ENCODE data around the gene UBLCP1. TPM values are rescaled to one million over a fixed set of nuclear protein-coding genes. Genes with fewer than 3 reads are reported as not detected.

The UBLCP1 gene
- total RNA-seq, 2 experiments from 2014 or later: 21.4 to 31.0 TPM

GRCh38 chr5:159304961-159305595 lies 42.0 kb downstream of the UBLCP1 start:
- Mint-ChIP-seq H3K36me3 (peaks cover 4% of the 10 kb centered on the region), H3K27me3 (peaks cover 41% of the 10 kb centered on the region), H3K4me1 (no peaks in the 10 kb centered on the region), H3K9me3 (ENCODE audit: low read depth) (peaks cover 15% of the 10 kb centered on the region), H3K4me3 (no peak overlapping the region), H3K27ac (no peak overlapping the region)
- ATAC-seq: no peak
- DNase-seq: no peak
- CTCF ChIA-PET: interaction anchor here (1.4 kb wide), 1 partner anchor 12 kb away, joined by 4 read pairs; no protein-coding TSS in a partner anchor

- DNase-seq: no peak
- CTCF ChIA-PET: interaction anchor here (1.0 to 1.8 kb wide), 4 partner anchors 23 to 160 kb away, joined by 3 to 8 read pairs (median 4); no protein-coding TSS in a partner anchor
- Mint-ChIP-seq H3K9me3 (ENCODE audit: low read depth) (no peaks in the 10 kb centered on the region), H3K4me1 (peaks cover 6% of the 10 kb centered on the region), H3K36me3 (no peaks in the 10 kb centered on the region), H3K4me3 (no peak overlapping the region), H3K27me3 (peaks cover 71% of the 10 kb centered on the region), H3K27ac (no peak overlapping the region)
- no peak for ATAC-seq
Observed at GRCh38 chr5:159309689-159310433, 46.8 kb downstream of the UBLCP1 start.

GRCh38 chr5:159310511-159310910 lies 47.4 kb downstream of the UBLCP1 start:
- Mint-ChIP-seq H3K27me3 (peaks cover 71% of the 10 kb centered on the region), H3K4me3 (no peak overlapping the region), H3K36me3 (no peaks in the 10 kb centered on the region), H3K27ac (no peak overlapping the region), H3K4me1 (peaks cover 6% of the 10 kb centered on the region), H3K9me3 (ENCODE audit: low read depth) (no peaks in the 10 kb centered on the region)
- ATAC-seq (peak; percentile 58), DNase-seq (no peak)
- CTCF ChIA-PET: interaction anchor here (0.6 to 1.8 kb wide), 5 partner anchors 10 to 161 kb away, joined by 3 to 8 read pairs (median 4); no protein-coding TSS in a partner anchor

GRCh38 chr5:159311063-159311462 lies 48.0 kb downstream of the UBLCP1 start:
- Mint-ChIP-seq H3K9me3 (ENCODE audit: low read depth) (no peaks in the 10 kb centered on the region), H3K27ac (no peak overlapping the region), H3K27me3 (peaks cover 70% of the 10 kb centered on the region), H3K36me3 (no peaks in the 10 kb centered on the region), H3K4me1 (peaks cover 6% of the 10 kb centered on the region), H3K4me3 (no peak overlapping the region)
- CTCF ChIA-PET: interaction anchor here (0.6 to 1.8 kb wide), 5 partner anchors 10 to 161 kb away, joined by 3 to 8 read pairs (median 4); no protein-coding TSS in a partner anchor
- DNase-seq: no peak
- no peak for ATAC-seq

GRCh38 chr5:159313197-159313596 lies 50.1 kb downstream of the UBLCP1 start:
- Mint-ChIP-seq H3K36me3 (no peaks in the 10 kb centered on the region), H3K9me3 (ENCODE audit: low read depth) (no peaks in the 10 kb centered on the region), H3K4me3 (no peak overlapping the region), H3K27me3 (peaks cover 63% of the 10 kb centered on the region), H3K27ac (no peak overlapping the region), H3K4me1 (peaks cover 6% of the 10 kb centered on the region)
- ATAC-seq (no peak), DNase-seq (no peak)
- CTCF ChIA-PET: no interaction called here

- Mint-ChIP-seq H3K9me3 (ENCODE audit: low read depth) (no peaks in the 10 kb centered on the region), H3K4me3 (no peak overlapping the region), H3K27me3 (peaks cover 30% of the 10 kb centered on the region), H3K4me1 (no peaks in the 10 kb centered on the region), H3K36me3 (no peaks in the 10 kb centered on the region), H3K27ac (no peak overlapping the region)
- CTCF ChIA-PET: interaction anchor here (0.6 to 6.7 kb wide), 13 partner anchors 10 to 618 kb away, joined by 3 to 58 read pairs (median 3); no protein-coding TSS in a partner anchor
- peak; percentile 60 for DNase-seq
- peak; percentile 70 for ATAC-seq
Observed at GRCh38 chr5:159316519-159317383, 53.7 kb downstream of the UBLCP1 start.

- DNase-seq: no peak
- H3K4me1 Mint-ChIP-seq: no peaks in the 10 kb centered on the region
- ATAC-seq: no peak
- H3K27me3 Mint-ChIP-seq: peaks cover 22% of the 10 kb centered on the region
- no peak overlapping the region for H3K27ac Mint-ChIP-seq
- H3K36me3 Mint-ChIP-seq: no peaks in the 10 kb centered on the region
- CTCF ChIA-PET: interaction anchor here (1.1 to 6.7 kb wide), 6 partner anchors 11 to 161 kb away, joined by 3 to 58 read pairs (median 6); no protein-coding TSS in a partner anchor
- no peaks in the 10 kb centered on the region for H3K9me3 Mint-ChIP-seq (ENCODE audit: low read depth)
- no peak overlapping the region for H3K4me3 Mint-ChIP-seq
Observed at GRCh38 chr5:159317849-159318248, 54.8 kb downstream of the UBLCP1 start.

GRCh38 chr5:159318448-159318847 lies 55.4 kb downstream of the UBLCP1 start:
- no peak for ATAC-seq
- H3K4me1 Mint-ChIP-seq: no peaks in the 10 kb centered on the region
- H3K27me3 Mint-ChIP-seq: peaks cover 18% of the 10 kb centered on the region
- no peaks in the 10 kb centered on the region for H3K9me3 Mint-ChIP-seq (ENCODE audit: low read depth)
- no peak for DNase-seq
- CTCF ChIA-PET: interaction anchor here (6.7 kb wide), 1 partner anchor 162 kb away, joined by 58 read pairs; no protein-coding TSS in a partner anchor
- H3K4me3 Mint-ChIP-seq: no peak overlapping the region
- no peaks in the 10 kb centered on the region for H3K36me3 Mint-ChIP-seq
- H3K27ac Mint-ChIP-seq: no peak overlapping the region

GRCh38 chr5:159319363-159319762 lies 56.3 kb downstream of the UBLCP1 start:
- Mint-ChIP-seq H3K4me3 (no peak overlapping the region), H3K4me1 (no peaks in the 10 kb centered on the region), H3K27me3 (peaks cover 15% of the 10 kb centered on the region), H3K9me3 (ENCODE audit: low read depth) (no peaks in the 10 kb centered on the region), H3K36me3 (no peaks in the 10 kb centered on the region), H3K27ac (no peak overlapping the region)
- ATAC-seq (no peak), DNase-seq (no peak)
- CTCF ChIA-PET: interaction anchor here (6.7 kb wide), 1 partner anchor 163 kb away, joined by 58 read pairs; no protein-coding TSS in a partner anchor

- H3K36me3 Mint-ChIP-seq: no peaks in the 10 kb centered on the region
- H3K27ac Mint-ChIP-seq: no peak overlapping the region
- peaks cover 18% of the 10 kb centered on the region for H3K27me3 Mint-ChIP-seq
- no peaks in the 10 kb centered on the region for H3K4me1 Mint-ChIP-seq
- CTCF ChIA-PET: interaction anchor here (0.6 to 6.7 kb wide), 5 partner anchors 9 to 624 kb away, joined by 3 to 58 read pairs (median 4); no protein-coding TSS in a partner anchor
- no peak for DNase-seq
- H3K4me3 Mint-ChIP-seq: no peak overlapping the region
- ATAC-seq: no peak
- no peaks in the 10 kb centered on the region for H3K9me3 Mint-ChIP-seq (ENCODE audit: low read depth)
Observed at GRCh38 chr5:159319832-159320231, 56.7 kb downstream of the UBLCP1 start.

- ATAC-seq: no peak
- H3K27ac Mint-ChIP-seq: no peak overlapping the region
- H3K4me3 Mint-ChIP-seq: no peak overlapping the region
- no peaks in the 10 kb centered on the region for H3K36me3 Mint-ChIP-seq
- no peak for DNase-seq
- H3K4me1 Mint-ChIP-seq: no peaks in the 10 kb centered on the region
- H3K27me3 Mint-ChIP-seq: peaks cover 22% of the 10 kb centered on the region
- CTCF ChIA-PET: no interaction called here
- no peaks in the 10 kb centered on the region for H3K9me3 Mint-ChIP-seq (ENCODE audit: low read depth)
Observed at GRCh38 chr5:159322180-159322579, 59.1 kb downstream of the UBLCP1 start.

- H3K27me3 Mint-ChIP-seq: peaks cover 40% of the 10 kb centered on the region
- no peak overlapping the region for H3K27ac Mint-ChIP-seq
- H3K4me1 Mint-ChIP-seq: no peaks in the 10 kb centered on the region
- H3K36me3 Mint-ChIP-seq: no peaks in the 10 kb centered on the region
- ATAC-seq: no peak
- H3K4me3 Mint-ChIP-seq: no peak overlapping the region
- H3K9me3 Mint-ChIP-seq (ENCODE audit: low read depth): no peaks in the 10 kb centered on the region
- DNase-seq: no peak
- CTCF ChIA-PET: interaction anchor here (0.6 to 2.2 kb wide), 5 partner anchors 17 to 752 kb away, joined by 3 to 6 read pairs (median 3); no protein-coding TSS in a partner anchor
Observed at GRCh38 chr5:159324102-159324755, 61.1 kb downstream of the UBLCP1 start.

All from activated CD8-positive, alpha-beta memory T cell treated with anti-CD3 and anti-CD28 coated beads, Interleukin-2, amount 10 ng/mL, durations not matched to agents 7 days and 5 days (primary cell).